HG03064 (cell line): ENCODE measurements around the gene SMG1.
"Not testable (repeated sequence)": the region's sequence is repeated elsewhere in the genome, so short reads cannot be mapped to it uniquely, and the experiment has no call there.

Experiments
- ATAC-seq: cut with Tn5 transposase; IDR thresholded peaks from one replicate; pipeline ENCODE4 v1.9.1; 2021; ENCODE audit warnings: low read depth; ENCODE audit not compliant: unreplicated experiment

The SMG1 gene

DNA sequence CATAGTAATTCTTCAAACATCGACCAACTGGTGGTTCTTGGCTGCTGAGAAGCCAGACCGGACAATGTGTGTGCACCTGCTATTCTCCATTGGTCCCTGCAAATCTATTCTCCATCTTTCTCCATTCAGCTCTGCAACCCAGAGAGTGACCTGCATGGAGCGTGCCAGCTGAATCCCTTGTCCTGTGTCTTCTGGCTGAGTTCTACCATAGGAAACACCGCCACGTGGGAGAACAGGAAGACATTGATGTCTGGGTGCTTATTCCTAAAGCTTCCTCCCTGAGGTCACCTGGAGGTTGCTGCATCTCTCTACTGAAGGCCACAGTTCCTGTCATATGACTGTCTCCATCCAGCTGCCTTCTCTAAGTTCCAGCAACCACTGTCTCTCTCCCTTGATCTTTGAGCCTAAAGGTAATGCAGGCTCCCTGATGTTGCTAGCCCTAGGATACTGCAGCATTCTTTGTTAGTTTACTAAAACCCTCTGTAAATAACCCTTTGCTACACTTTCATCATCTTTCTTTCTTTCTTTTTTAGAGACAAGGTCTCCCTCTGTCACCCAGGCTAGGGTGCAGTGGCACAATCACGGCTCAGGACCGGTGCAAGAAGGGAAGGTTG, 10.6 kb upstream of the SMG1 start:
- no peak for ATAC-seq

DNA sequence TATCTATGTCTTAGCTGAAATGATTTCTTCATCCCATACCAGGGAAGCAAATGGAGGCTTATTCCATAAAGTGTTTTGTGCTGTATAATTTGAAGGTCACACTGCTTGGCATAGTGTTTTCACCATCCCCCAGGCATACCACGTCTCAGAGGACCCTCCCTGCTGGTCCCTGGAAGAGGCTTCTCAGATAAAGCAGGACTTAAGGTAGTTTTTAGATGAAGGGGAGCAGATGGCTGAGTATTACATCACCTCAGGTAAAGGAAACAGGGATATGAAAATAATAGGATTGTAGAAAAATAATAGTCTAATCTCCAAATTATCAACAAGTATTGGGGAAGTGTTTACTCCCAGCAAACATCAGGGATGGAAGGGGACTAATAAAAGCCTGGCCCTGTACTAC, 7.3 kb upstream of the SMG1 start:
- no peak for ATAC-seq

DNA sequence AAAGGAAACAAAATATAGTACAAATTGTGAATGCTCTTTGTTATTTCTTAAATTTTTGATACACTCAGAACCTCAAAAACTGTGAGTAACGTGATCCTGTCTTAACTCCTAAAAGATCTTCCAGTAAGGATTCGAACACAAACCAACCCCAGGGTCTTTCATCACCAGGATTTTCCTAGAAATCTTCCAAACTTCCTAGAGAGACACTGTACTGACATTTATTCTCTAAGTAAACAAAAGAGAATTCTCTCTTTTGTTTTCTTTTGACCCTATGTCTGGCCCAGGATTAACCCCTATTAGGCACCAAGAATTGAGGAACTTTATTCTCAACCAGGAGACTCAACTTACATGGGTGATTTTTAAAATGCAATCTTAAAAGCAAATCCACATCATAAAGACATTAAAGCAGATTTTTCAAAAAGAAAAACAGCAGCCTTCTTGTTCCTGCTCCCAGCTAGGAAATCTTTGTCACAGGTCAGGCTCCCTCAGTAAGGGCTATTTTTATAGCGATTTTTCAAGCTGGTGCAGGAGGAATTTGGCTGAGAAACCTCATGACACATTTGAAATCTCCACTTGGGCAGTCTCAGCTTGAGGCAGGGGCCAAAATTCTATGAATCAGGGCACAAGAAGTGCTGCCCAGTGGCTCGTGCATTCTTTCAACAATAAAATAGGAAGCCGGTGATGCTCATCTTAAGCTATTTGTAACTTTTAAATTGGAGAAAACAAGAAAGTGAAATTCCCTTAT, 6.2 kb upstream of the SMG1 start:
- no peak for ATAC-seq

DNA sequence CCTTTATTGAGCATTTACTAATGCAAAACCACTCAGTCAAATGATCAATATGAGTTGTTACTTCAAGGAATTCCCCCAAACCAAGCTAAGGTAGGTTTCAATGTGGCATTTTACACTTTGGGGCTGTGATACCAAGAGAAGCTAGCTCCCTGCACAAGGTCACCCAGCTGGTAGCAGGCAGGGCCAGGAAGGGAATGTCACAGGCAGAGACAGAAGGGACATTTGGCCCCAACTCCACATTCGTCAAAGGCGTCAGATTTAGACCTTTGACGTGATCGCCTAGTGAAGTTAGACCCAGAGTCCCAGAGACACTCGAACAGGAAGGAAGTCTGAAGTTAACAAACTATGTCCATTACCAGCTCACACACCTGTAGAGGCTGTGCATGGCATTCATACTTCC, 5.5 kb upstream of the SMG1 start:
- no peak for ATAC-seq

DNA sequence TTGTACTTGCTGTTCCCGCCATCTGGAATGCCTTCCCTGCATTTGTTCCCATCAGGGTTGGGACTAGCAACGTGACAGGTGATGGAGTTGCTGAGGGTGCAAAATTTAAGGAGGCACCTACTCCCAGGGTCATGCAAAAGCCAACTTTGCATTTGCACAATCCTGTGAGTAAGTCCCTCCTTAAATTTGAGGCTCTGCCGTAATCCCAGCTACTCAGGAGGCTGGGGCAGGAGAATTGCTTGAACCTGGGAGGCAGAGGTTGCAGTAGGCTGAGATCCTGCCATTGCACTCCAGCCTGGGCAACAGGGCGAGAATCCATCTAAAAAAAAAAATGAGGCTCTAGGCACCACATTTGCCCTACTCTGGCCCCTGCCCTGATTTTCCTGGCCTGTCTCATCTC, 3.9 kb upstream of the SMG1 start:
- ATAC-seq: not testable (repeated sequence)

DNA sequence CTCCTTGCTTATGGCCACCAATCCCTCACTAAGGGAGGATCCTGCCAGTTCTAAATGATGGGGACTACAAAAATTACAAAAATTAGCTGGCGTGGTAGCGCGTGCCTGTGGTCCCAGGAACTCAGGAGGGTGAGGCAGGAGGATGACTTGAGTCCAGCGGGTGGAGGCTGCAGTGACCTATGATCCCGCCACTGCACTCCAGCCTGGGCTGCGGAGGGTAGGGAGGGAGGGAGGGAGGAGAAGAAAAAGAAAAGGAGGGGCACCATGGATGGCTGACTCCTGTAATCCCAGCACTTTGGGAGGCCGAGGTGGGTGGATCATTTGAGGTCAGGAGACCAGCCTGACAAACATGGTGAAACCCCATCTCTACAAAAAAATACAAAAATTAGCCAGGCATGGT, 1.9 kb upstream of the SMG1 start:
- not testable (repeated sequence) for ATAC-seq

DNA sequence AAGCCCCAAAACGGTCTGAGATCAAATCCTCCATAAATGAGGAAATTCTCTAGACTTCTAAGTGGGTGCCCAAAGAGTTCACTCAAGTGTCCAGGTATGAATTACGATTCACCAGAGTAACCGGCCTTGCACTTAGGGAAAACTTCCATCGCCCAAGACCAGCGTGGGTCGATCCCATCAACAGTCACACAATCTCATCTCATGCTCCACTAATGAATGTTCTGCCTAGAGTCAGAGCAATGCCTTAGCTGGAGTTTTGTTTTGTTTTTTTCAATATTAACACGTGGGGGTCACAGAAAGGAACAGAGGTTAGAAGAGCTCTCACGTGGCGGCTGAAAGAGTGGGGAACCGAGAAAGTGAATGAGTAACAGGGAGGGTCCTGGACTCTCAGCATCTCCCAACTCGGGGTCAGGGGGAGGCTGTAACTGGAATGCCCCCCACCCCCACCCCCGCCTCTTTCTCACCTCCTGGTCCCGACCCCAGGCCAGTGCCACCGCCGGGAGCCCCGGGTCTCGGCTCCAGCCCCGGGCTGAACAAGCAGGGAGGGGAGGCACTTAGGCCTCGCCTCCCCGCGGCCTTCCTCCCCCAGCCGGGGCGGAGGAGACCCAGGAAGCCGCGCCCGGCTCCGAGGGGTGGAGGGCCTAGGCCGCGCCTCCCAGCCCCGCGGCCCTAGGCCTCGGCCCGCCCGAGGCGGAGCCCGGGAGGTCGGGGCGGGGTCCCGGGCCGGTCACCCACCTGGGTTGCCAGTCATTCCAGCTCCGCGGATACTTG, 808 bp downstream of the SMG1 start:
- peak; percentile 46 for ATAC-seq

DNA sequence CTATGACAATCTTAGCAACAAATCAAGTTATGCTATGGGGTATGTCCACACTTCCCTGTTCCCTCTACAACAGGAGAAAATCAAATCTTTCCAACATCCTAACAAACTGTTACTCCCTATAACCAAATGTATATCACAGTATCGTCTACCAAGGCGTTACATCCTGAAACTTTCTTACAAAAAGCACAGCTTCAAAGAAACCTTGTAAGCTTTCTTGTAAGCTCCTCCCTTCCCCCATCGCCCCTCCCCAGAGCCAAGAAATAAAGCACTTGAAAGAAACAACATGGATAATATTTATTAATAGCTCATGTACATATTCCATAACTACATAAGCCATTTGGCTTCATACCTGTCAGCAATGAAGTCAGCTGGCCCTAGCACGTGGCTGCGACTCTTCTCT, 2.3 kb downstream of the SMG1 start:
- not testable (repeated sequence) for ATAC-seq

DNA sequence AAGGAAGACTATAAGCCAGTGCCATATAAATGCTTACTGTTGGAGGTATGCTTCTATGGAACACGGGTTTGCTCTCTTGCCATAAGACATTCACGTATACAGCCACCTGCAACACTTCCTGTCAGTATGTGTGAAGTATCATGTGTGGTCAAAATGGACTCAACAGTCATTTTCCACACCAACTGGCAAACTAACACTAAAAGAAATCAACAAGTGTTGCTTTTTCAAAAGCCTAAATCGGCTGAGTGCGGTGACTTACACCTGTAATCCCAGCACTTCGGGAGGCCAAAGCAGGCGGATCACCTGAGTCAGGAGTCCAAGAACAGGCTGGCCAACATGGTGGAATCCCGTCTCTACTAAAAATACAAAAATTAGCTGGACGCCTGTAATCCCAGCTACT, 3.1 kb downstream of the SMG1 start:
- ATAC-seq: not testable (repeated sequence)

DNA sequence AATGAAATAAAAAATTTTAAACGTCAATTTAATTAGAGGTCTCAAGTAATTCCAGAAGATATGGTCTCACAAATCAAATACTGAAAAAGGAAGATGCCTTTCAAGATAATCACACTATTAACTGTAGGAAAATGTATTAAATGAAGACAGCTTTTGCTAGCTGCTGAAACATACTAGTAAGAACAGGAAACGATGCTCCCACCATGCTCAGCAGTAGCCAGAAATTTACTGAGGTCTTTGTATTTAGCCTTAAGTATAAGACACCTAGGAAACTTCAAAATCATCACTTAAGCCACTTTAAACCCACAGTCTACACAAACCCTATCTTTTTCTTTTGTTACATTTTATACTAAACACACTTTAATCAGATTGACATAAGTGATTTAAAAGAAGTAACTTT, 16.6 kb downstream of the SMG1 start:
- not testable (repeated sequence) for ATAC-seq

DNA sequence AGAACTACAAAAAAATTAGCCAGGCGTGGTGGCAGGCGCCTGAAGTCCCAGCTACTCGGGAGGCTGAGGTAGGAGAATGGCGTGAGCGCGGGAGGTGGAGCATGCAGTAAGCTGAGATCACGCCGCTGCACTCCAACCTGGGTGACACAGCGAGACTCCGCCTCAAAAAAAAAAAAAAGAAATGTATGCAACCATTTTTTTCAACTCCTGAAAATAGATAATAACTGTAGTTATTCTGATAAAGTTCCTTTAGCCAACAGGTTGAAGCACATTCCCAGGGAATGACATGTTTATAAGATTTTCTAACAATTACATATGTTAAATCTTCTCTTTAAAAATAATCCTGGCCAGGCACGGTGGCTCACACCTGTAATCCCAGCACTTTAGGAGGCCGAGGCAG, 17.5 kb downstream of the SMG1 start:
- not testable (repeated sequence) for ATAC-seq

DNA sequence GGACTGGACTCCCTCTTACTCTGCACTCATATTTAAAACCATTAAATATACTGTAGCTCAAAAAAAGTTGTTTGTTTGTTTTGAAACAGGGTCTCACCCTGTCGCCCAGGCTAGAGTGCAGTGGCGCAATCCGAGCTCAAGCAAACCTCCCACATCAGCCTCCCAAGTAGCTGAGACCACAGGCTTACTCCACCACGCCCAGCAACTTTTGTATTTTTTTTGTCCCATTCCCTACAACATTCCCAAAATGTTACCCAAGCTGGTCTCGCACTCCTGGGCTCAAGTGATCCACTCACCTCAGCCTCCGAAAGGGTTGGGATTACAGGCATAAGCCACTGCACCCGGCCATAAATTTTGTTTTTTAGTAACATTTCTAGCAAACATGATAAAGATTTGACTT, 23.4 kb downstream of the SMG1 start:
- ATAC-seq: not testable (repeated sequence)

DNA sequence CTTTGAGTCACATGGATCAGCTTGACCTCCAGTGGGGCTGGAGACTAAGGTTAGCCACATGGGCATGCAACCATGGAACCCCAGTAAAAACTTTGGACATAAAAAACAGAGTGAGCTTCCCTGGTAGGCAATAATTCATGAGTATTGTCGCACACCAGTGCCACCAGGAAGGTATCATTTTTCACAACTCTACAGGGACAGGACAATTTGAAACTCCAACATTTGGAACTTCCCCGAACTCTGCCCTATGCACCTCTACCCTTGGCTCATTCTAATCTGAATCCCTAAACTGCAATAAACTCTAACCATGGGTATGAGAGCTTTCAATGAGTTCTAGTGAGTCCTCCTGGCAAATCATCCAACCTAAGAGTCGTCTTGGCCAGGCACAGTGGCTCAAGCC, 24.2 kb downstream of the SMG1 start:
- ATAC-seq: not testable (repeated sequence)

DNA sequence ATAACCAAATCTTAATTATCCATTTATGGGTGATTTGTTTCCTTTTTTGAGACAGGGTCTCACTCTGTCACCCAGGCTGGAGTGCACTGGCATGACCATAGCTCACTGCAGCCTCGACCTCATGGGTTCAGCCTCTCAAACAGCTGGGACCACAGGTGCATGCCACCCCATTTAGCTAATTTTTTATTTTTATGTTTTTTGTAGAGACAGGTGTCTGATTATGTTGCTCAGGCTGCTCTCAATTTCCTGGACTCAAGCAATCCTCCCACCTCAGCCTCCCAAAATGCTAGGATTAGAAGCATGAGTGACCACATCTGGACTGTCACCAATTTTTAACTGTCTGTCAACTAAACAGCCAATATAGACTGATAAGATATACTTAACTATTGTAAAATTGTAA, 25.0 kb downstream of the SMG1 start:
- not testable (repeated sequence) for ATAC-seq

DNA sequence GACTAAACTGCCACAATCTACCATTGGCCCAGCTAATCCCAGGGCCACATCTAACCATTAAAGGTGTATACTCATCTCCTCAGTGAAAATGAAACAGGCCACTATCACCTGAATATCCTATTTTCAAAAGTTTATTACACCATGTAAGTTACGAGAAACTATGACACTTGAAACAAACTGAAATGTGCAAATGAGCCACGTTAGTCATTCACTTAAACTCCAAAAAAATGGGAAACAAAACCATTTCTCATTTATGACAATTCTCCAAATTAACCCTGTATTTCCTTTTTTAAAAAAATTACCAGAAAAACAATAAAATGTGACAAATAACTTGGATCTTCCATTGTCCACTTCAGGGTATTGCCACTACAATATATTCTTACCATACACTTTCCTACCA, 41.8 kb downstream of the SMG1 start:
- not testable (repeated sequence) for ATAC-seq

DNA sequence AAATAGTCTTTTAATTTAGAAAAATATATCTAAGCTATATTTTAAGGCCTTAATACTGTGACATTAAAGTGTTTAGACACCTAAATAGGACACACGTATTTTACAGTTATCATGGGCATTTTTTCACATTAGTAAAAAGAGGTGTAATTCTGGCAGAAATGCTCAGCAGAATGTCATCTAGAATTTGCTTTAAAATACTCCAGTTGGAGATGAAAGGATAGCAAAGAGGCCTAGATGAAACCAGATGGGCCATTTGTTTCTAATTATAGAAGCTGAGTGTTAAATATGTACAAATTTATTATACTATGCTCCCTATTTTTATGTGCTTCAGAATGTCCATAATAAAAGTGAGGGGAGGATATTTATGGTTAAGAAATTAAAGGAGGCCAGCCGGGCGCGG, 48.5 kb downstream of the SMG1 start:
- not testable (repeated sequence) for ATAC-seq

DNA sequence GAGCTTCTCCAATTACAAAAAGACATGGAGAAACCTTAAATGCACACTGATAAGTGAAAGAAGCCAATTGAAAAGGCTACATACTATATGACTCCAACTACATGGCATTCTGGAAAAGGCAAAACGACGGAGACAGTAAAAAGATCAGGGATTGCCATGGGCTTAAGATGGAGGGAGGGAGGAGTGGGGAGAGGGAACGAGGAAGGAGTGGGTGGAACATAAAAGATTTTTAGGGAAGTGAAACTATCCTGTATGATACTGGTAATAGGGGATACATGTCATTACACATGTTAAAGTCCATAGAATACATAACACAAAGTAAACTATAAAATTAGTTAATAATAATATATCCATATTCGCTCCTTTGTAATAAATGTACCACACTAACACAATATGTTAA, 48.9 kb downstream of the SMG1 start:
- not testable (repeated sequence) for ATAC-seq

DNA sequence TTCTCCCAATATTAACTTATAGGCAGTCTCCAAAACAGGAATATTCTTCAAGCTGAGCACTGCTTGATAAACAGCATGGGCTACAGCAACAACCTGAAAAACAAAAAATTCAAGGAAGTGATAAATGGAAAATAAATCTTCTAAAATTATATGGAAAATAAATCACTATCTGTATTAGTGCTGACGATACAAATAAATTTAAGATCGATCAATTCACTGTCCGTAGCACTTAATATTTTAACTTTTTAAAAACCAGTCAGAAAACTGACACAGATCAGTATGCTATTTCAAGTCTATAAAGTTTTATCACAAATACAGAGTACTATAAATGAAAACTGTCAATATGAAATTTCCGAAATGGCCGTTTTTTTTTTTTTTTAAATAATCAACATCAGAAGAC, 49.9 kb downstream of the SMG1 start:
- ATAC-seq: not testable (repeated sequence)

DNA sequence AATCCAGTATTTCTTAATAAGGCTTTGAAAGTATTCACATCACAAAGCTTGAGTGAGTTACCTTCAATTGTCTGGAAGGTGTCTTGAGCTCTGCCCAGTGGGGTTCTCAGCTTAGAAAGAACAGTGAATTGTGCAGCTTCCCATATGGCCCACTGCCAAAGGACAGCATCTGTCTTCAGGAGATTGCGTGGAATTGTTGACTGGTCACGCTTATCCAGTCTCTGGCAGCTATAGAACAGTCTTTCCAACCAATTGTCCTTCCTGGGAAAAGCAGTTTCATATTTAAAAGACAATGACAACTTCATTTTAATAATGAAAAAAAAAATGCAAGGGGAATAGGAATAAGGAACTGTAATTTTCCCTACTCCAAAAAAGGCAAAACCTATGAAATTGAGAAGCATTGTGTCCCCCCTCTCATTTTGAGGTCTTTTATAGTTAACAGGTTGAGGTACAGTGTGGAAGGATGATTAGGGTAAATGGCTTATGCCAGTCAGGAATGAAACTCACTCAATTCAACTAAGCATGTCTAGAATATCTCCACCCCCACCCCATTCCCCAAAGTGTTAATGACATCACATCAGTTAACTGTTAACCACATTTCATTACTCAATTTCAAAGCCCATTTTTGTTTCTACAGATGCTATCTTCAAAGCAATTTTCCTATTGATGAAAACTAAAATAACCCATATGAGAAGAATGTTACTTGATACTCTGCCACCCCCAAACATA, 57.0 kb downstream of the SMG1 start:
- not testable (repeated sequence) for ATAC-seq

DNA sequence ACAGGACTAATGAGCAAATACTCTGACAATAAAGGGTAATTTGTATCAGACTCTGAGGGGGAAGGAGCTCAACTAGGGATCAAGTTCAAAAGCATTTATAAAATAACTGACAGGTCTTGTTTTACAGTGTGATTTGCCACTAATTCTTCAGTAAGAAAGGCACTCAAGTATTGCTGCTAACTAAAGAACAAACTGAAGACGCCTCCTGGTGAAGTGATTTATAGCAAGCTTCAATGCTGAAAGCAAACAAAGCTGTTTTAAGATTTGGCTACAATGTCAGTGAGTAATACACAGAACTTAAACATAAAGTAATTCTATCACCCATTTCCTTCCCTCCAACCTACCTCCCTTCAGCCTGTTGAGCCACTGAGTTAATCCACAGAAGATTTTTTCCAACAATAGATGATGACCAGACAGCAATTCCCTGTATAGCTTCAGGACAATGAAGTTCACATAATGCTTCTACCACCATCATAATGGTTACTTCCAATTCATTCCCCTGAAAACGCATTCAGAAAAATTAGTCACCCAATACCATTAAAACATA, 59.9 kb downstream of the SMG1 start:
- not testable (repeated sequence) for ATAC-seq

DNA sequence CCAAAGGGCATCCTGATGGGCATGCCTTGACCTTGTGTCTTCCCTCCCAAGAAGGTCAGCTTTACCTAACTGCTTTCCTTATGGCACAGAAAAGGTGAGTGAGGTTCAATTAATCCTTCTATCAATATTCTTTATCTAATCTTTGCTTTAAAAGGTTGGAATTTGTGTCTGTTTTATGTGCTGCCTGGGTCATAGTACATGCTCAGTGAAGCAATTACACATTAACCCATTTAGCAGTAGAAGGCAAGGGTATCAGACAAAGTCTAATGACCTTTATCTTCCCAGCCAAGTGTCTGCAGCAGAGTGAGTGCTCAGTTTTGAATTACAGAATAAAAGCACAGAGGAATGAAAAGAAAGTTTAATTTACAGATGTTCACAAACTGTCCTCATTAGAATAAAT, 63.3 kb downstream of the SMG1 start:
- ATAC-seq: not testable (repeated sequence)
